Measurements from ENCODE around the gene DHX34. TPM values are rescaled to one million over a fixed set of nuclear protein-coding genes. Genes with fewer than 3 reads are reported as not detected.

The DHX34 gene
- polyA plus RNA-seq, 1 of the 3 experiments (the other 2 are of a cell fraction), result 16.4 TPM

DNA sequence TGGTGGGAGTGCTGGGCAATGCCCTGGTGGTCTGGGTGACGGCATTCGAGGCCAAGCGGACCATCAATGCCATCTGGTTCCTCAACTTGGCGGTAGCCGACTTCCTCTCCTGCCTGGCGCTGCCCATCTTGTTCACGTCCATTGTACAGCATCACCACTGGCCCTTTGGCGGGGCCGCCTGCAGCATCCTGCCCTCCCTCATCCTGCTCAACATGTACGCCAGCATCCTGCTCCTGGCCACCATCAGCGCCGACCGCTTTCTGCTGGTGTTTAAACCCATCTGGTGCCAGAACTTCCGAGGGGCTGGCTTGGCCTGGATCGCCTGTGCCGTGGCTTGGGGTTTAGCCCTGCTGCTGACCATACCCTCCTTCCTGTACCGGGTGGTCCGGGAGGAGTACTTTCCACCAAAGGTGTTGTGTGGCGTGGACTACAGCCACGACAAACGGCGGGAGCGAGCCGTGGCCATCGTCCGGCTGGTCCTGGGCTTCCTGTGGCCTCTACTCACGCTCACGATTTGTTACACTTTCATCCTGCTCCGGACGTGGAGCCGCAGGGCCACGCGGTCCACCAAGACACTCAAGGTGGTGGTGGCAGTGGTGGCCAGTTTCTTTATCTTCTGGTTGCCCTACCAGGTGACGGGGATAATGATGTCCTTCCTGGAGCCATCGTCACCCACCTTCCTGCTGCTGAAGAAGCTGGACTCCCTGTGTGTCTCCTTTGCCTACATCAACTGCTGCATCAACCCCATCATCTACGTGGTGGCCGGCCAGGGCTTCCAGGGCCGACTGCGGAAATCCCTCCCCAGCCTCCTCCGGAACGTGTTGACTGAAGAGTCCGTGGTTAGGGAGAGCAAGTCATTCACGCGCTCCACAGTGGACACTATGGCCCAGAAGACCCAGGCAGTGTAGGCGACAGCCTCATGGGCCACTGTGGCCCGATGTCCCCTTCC lies 28.9 kb upstream of the DHX34 start:
- Histone ChIP-seq H3K27me3 (ENCODE audit: insufficient read depth) (no peaks in the 10 kb centered on the region), H4K20me1 (ENCODE audit: insufficient read depth) (no peaks in the 10 kb centered on the region), H2AFZ (ENCODE audit: low read depth) (no peak overlapping the region), H3K36me3 (replicated peaks in 1 of 2; ENCODE audit: control insufficient read depth in 1 of 2, insufficient read depth in 2 of 2, low read length in 1 of 2) (no peaks in the 10 kb centered on the region), H3K9me3 (no peaks in the 10 kb centered on the region), H3K79me2 (ENCODE audit: insufficient read depth) (no peaks in the 10 kb centered on the region), H3K4me3 (ENCODE audit: low read depth in 2 of 2, low read length in 1 of 2) (no peak overlapping the region), H3F3A (replicated peaks; ENCODE audit: insufficient read depth) (peaks cover 4% of the 10 kb centered on the region), H3K4me2 (no peak overlapping the region), H3K27ac (ENCODE audit: low read depth in 2 of 2, low read length in 1 of 2) (no peak overlapping the region), H3K9ac (no peak overlapping the region), H3K4me1 (ENCODE audit: control insufficient read depth in 1 of 2, insufficient read depth in 2 of 2, low read depth in 1 of 2, low read length in 1 of 2) (no peaks in the 10 kb centered on the region), H3K9me2 (no peaks in the 10 kb centered on the region)
- 76% methylated on average over 44 of the region's 46 CpGs for WGBS (ENCODE audit: low lambda C conversion rate)
- ChIA-PET POLR2A (no interaction called here), CTCF (interaction anchor here (1.0 to 1.9 kb wide), 3 partner anchors 24 to 71 kb away, joined by 3 to 5 read pairs (median 3); partner anchors contain the start of gene DHX34)
- no peak for DNase-seq
- TF ChIP-seq, protein P1, sequence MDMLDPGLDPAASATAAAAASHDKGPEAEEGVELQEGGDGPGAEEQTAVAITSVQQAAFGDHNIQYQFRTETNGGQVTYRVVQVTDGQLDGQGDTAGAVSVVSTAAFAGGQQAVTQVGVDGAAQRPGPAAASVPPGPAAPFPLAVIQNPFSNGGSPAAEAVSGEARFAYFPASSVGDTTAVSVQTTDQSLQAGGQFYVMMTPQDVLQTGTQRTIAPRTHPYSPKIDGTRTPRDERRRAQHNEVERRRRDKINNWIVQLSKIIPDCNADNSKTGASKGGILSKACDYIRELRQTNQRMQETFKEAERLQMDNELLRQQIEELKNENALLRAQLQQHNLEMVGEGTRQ (IDR thresholded peaks at IDR 0.05; ENCODE audit: borderline replicate concordance, low read depth, low read length), result no peak
- TF ChIP-seq FOSL2 (IDR thresholded peaks at IDR 0.05; ENCODE audit: borderline replicate concordance, low read depth), result no peak

DNA sequence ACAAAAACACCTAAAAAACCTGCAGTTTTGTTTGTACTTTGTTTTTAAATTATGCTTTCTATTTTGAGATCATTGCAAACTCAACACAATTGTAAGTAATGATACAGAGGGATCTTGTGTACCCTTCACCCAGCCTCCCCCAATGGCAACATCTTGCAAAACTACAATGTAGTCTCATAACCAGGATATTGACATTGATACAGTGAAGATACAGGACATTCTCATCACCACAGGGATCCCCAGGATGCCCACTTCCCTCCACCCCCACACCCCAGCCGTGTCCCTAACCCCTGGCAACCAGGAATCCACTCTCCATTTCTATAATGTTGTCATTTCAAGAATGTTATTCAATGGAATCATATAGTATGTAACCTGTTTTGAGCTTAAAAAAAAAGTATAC lies 27.5 kb upstream of the DHX34 start:
- H3K27me3 ChIP-seq (ENCODE audit: insufficient read depth), result no peaks in the 10 kb centered on the region
- 13% methylated on average over 1 of the region's 1 CpG for WGBS (ENCODE audit: low lambda C conversion rate)
- no peak overlapping the region for H3K27ac ChIP-seq (ENCODE audit: low read depth in 2 of 2, low read length in 1 of 2)
- no peaks in the 10 kb centered on the region for H4K20me1 ChIP-seq (ENCODE audit: insufficient read depth)
- no peak overlapping the region for H3K4me2 ChIP-seq
- no peaks in the 10 kb centered on the region for H3K79me2 ChIP-seq (ENCODE audit: insufficient read depth)
- H2AFZ ChIP-seq (ENCODE audit: low read depth), result no peak overlapping the region
- no peaks in the 10 kb centered on the region for H3K9me2 ChIP-seq
- ChIA-PET POLR2A (no interaction called here), CTCF (interaction anchor here (0.9 to 1.9 kb wide), 2 partner anchors 17 to 69 kb away, joined by 4 to 5 read pairs; no protein-coding TSS in a partner anchor)
- no peak overlapping the region for H3K9ac ChIP-seq
- TF ChIP-seq, protein P2, sequence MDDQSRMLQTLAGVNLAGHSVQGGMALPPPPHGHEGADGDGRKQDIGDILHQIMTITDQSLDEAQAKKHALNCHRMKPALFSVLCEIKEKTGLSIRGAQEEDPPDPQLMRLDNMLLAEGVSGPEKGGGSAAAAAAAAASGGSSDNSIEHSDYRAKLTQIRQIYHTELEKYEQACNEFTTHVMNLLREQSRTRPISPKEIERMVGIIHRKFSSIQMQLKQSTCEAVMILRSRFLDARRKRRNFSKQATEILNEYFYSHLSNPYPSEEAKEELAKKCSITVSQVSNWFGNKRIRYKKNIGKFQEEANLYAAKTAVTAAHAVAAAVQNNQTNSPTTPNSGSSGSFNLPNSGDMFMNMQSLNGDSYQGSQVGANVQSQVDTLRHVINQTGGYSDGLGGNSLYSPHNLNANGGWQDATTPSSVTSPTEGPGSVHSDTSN (IDR thresholded peaks at IDR 0.05), result no peak
- TF ChIP-seq, protein P3, sequence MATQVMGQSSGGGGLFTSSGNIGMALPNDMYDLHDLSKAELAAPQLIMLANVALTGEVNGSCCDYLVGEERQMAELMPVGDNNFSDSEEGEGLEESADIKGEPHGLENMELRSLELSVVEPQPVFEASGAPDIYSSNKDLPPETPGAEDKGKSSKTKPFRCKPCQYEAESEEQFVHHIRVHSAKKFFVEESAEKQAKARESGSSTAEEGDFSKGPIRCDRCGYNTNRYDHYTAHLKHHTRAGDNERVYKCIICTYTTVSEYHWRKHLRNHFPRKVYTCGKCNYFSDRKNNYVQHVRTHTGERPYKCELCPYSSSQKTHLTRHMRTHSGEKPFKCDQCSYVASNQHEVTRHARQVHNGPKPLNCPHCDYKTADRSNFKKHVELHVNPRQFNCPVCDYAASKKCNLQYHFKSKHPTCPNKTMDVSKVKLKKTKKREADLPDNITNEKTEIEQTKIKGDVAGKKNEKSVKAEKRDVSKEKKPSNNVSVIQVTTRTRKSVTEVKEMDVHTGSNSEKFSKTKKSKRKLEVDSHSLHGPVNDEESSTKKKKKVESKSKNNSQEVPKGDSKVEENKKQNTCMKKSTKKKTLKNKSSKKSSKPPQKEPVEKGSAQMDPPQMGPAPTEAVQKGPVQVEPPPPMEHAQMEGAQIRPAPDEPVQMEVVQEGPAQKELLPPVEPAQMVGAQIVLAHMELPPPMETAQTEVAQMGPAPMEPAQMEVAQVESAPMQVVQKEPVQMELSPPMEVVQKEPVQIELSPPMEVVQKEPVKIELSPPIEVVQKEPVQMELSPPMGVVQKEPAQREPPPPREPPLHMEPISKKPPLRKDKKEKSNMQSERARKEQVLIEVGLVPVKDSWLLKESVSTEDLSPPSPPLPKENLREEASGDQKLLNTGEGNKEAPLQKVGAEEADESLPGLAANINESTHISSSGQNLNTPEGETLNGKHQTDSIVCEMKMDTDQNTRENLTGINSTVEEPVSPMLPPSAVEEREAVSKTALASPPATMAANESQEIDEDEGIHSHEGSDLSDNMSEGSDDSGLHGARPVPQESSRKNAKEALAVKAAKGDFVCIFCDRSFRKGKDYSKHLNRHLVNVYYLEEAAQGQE (IDR thresholded peaks at IDR 0.05; ENCODE audit: low read depth, low read length), result no peak
- TF ChIP-seq, protein P1 (IDR thresholded peaks at IDR 0.05; ENCODE audit: borderline replicate concordance, low read depth, low read length), result no peak
- TF ChIP-seq TCF12 (IDR thresholded peaks at IDR 0.05) (no peak), EP300 (IDR thresholded peaks at IDR 0.05; ENCODE audit: borderline replicate concordance in 1 of 2, low read depth in 1 of 2, low read length in 1 of 2) (no peak)
- no peaks in the 10 kb centered on the region for H3K9me3 ChIP-seq
- H3K4me3 ChIP-seq (ENCODE audit: low read depth in 2 of 2, low read length in 1 of 2), result no peak overlapping the region
- no peaks in the 10 kb centered on the region for H3F3A ChIP-seq (replicated peaks; ENCODE audit: insufficient read depth)
- DNase-seq, result no peak
- no peaks in the 10 kb centered on the region for H3K36me3 ChIP-seq (replicated peaks in 1 of 2; ENCODE audit: control insufficient read depth in 1 of 2, insufficient read depth in 2 of 2, low read length in 1 of 2)
- H3K4me1 ChIP-seq (ENCODE audit: control insufficient read depth in 1 of 2, insufficient read depth in 2 of 2, low read depth in 1 of 2, low read length in 1 of 2), result no peaks in the 10 kb centered on the region
